Measurements from ENCODE around the gene NEK10.

Gene NEK10

GRCh38 chr3:27138005-27138404, 231.2 kb downstream of the NEK10 start:
- H3K4me3 ChIP-seq (ENCODE audit: low read depth, low read length), result no peak overlapping the region
- DNase-seq (ENCODE audit: low read depth), result no peak
- TF ChIP-seq, protein P1, sequence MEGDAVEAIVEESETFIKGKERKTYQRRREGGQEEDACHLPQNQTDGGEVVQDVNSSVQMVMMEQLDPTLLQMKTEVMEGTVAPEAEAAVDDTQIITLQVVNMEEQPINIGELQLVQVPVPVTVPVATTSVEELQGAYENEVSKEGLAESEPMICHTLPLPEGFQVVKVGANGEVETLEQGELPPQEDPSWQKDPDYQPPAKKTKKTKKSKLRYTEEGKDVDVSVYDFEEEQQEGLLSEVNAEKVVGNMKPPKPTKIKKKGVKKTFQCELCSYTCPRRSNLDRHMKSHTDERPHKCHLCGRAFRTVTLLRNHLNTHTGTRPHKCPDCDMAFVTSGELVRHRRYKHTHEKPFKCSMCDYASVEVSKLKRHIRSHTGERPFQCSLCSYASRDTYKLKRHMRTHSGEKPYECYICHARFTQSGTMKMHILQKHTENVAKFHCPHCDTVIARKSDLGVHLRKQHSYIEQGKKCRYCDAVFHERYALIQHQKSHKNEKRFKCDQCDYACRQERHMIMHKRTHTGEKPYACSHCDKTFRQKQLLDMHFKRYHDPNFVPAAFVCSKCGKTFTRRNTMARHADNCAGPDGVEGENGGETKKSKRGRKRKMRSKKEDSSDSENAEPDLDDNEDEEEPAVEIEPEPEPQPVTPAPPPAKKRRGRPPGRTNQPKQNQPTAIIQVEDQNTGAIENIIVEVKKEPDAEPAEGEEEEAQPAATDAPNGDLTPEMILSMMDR (IDR thresholded peaks at IDR 0.05; ENCODE audit: low read depth, low read length, missing control alignments), result no peak

GRCh38 chr3:27134171-27134796, 234.9 kb downstream of the NEK10 start:
- peak; percentile 12 for DNase-seq (ENCODE audit: low read depth)
- TF ChIP-seq, protein P1 (IDR thresholded peaks at IDR 0.05; ENCODE audit: low read depth, low read length, missing control alignments), result peak; percentile 91
- H3K4me3 ChIP-seq (ENCODE audit: low read depth, low read length), result no peak overlapping the region

DNA sequence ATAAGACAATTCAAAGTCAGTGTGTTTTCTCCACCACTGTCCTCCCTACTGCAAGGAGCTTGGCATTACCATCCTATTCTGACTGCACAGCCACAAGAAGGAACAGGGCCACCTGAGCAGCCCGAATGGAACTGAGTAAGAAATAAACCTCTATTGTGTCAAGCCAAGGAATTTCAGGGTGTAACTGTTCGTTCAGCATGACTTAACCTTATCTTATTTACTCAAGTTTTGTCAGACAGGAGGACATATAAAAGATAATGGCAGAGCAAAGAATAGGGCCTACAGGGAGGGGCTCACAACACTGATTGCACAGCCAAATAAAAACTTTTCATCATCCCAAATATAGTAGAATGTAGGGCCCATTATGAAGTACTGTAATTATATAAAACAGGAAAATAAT, 236.1 kb downstream of the NEK10 start:
- DNase-seq (ENCODE audit: low read depth), result no peak
- TF ChIP-seq, protein P1 (IDR thresholded peaks at IDR 0.05; ENCODE audit: low read depth, low read length, missing control alignments), result no peak
- H3K4me3 ChIP-seq (ENCODE audit: low read depth, low read length), result no peak overlapping the region

GRCh38 chr3:27130796-27131195, 238.4 kb downstream of the NEK10 start:
- no peak for DNase-seq (ENCODE audit: low read depth)
- H3K4me3 ChIP-seq (ENCODE audit: low read depth, low read length), result no peak overlapping the region

DNA sequence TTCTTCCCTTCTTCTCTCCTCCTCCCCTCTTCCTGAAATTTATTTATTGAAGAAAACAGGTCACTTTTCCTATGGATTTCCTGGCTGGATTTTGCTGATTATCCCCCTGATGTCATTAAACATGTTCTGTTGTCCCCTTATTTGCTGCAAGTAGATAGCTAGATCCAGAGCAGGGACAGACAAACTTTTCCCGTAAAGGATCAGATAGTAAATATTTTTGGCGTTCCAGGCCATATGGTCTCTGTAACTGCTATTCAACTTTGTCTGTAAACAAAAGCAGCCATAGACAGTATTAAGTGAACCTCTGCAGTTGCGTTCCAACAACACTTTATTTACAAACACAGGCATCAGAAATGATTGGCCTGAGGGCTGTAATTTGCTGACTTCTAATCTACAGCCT, 241.3 kb downstream of the NEK10 start:
- DNase-seq (ENCODE audit: low read depth), result no peak

More at GRCh38 chr3:27130796-27131195, 238.4 kb downstream of the NEK10 start:
- TF ChIP-seq, protein P1 (IDR thresholded peaks at IDR 0.05; ENCODE audit: low read depth, low read length, missing control alignments), result no peak

DNA sequence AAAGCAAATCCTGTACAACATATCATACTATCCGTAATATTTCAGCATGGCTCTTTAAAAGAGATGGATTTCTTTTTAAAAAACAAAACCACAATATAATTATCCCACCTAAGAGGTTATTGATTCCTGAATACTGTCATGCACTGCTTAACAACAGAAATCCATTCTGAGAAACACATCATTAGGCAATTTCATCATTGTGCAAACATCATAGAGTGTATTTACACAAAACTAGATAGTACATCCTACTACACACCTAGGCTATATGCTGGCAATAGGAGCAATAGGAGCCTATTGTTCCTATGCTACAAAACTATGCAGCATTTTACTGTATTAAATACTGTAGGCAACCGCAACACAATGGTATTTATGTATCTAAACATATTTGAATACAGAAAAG, 242.0 kb downstream of the NEK10 start:
- TF ChIP-seq, protein P1 (IDR thresholded peaks at IDR 0.05; ENCODE audit: low read depth, low read length, missing control alignments), result no peak
- DNase-seq (ENCODE audit: low read depth), result no peak

More for the DNA sequence above, 241.3 kb downstream of the NEK10 start:
- TF ChIP-seq, protein P1 (IDR thresholded peaks at IDR 0.05; ENCODE audit: low read depth, low read length, missing control alignments), result no peak
- H3K4me3 ChIP-seq (ENCODE audit: low read depth, low read length), result no peak overlapping the region

More for the DNA sequence above, 242.0 kb downstream of the NEK10 start:
- H3K4me3 ChIP-seq (ENCODE audit: low read depth, low read length), result no peak overlapping the region

Measured in GM12864 (cell line).